GM21360 (cell line): ENCODE data around the gene WDR33.

Source experiments
- ATAC-seq: cut with Tn5 transposase; IDR thresholded peaks from one replicate; pipeline ENCODE4 v1.9.1; 2021; ENCODE audit warnings: mild to moderate bottlenecking, moderate library complexity; ENCODE audit not compliant: unreplicated experiment

WDR33 gene

GRCh38 chr2:127698553-127699355 lies 112.2 kb downstream of the WDR33 start:
- ATAC-seq, result no peak

GRCh38 chr2:127697482-127698180 lies 113.3 kb downstream of the WDR33 start:
- ATAC-seq, result no peak

- no peak for ATAC-seq
These were observed 115.2 kb downstream of the WDR33 start for GRCh38 chr2:127695491-127696472.

GRCh38 chr2:127694986-127695385 lies 116.0 kb downstream of the WDR33 start:
- no peak for ATAC-seq

DNA sequence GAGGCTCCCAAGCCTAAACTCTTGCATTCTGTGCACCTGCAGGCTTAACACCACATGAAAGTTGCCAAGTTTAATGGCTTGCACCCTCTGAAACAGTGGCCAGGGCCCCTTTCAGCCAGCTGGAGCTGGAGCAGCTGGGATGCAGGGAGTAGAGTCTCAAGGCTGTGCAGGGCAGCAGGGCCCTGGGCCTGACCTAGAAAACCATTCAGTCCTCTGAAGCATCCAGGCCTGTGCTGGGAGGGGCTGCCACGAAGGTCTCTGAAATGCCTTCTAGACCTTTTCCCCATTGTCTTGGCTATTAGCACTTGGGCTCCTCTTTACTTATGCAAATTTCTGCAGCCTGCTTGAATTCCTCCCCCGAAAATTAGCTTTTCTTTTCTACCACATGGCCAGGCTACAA lies 120.3 kb downstream of the WDR33 start:
- no peak for ATAC-seq

- ATAC-seq, result no peak
These were observed 122.6 kb downstream of the WDR33 start for GRCh38 chr2:127688405-127688804.

DNA sequence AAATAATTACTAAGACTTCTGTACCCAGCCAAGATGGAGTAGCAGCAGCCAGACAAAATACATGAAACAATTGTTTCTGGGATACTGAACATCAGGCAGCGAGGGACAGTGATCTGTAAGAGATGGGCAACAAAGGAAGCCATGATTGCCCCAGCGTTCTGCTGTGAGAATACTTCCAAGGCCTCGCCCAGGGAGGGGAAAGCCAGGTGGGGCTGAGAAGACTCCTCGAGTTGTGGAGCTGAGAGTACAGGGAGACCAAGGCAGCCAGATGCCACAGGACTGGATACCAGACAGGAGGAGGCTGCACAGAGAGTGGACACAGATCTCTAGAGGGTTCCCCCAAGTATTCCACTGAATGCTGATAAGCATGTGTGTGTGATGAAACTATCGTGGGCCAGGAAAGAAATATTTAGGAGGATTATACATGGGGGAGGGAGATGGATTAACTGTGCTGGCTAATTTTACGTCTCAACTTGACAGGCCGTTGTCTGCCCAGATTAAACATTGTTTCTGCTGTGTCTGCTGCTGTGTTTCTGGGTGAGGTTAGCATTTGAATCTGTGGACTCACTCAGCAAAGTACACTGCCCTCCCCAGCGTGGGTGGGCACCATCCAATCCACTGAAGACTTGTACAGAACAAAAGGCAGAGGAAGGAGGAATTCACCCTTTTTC lies 125.4 kb downstream of the WDR33 start:
- no peak for ATAC-seq

DNA sequence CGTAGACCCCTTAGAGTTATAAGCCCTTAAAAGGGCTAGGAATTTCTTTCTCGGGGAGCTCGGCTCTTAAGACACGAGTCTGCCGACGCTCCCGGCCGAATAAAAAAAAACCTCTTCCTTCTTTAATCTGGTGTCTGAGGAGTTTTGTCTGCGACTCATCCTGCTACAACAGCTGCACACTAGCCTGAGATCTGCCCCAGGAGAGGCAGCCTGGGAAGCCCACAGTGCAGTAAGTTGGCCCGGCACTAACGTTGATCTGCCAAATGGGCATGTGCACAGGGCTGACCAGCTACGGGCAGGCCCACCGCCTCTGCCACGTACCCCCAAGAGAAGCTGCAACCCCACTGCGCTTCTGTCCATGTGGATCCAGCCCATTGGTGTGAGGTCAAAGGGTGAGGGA lies 127.2 kb downstream of the WDR33 start:
- no peak for ATAC-seq

DNA sequence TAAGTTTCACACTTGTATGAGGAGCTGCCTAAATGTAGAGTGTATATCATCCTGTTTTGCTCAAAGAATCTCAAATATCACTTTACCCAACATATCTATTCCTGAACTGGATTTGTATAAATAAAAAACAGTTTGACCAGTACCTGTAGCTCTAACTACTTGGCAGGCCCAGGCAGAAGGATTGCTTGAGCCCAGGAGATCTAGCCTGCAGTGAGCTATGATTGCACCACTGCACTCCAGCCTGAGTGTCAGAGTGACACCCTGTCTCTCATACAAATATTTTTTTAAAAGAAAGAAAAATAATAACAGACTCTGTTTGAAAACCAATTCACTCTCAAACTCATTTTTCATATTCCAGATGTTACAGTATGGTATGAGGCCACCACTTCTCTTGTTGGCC lies 127.9 kb downstream of the WDR33 start:
- ATAC-seq, result no peak

- no peak for ATAC-seq
These were observed 128.8 kb downstream of the WDR33 start for GRCh38 chr2:127681976-127682857.

DNA sequence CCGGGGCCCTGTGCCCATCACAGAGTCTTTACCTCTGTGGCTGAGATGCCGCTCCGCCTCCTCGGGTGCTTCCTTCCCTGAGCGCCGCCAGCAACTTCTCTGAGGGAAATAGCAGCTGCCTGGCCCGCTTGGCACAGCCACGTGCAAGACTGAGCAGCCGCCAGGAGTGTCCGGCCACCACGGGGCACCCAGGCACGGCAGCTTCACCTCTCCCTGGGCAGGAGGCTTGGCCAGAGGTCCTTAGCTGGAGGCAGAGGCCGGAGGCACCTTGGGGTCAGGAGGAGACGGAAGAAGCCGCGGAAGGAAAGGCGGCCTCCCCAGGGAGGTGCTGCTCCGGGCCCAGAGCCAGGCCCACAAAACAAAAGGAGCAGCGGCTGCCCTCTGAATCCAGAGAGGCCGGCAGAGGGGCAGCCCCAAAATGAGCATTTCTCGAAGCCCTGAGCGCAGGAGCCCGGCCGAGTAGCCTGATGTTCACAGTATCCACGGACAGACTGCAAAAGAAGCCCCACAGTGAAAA lies 129.6 kb downstream of the WDR33 start:
- no peak for ATAC-seq

DNA sequence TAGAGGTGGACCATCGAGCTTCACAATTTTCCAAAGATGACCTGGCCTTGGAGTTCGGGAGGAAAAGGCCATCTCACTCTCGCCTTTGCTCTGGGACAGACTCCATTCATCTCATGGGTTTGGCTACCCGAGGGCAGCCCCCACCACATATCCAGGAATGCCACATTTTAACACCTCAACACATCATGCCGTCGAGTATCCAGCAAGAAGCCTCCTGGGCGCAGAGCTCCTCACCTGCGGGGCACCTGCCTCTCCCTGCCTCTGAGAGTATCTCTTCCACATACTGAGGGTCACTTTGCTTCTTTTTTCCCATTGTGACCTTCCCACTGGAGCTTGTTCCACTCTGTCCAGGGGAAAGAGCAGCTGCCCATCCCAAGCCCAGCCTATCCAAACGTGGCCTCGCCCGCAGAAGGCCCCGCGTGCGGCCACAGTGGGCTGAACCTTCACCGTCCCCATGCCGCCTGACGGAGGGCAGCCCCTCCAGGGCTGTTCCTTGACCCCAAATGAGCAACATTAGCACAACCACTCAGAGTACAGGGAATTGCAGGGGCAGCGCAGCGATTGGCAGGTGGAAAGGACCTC lies 130.2 kb downstream of the WDR33 start:
- no peak for ATAC-seq

- ATAC-seq, result no peak
These were observed 131.2 kb downstream of the WDR33 start for GRCh38 chr2:127679680-127680361.

- ATAC-seq, result no peak
These were observed 132.0 kb downstream of the WDR33 start for GRCh38 chr2:127678991-127679390.

GRCh38 chr2:127678531-127678930 lies 132.4 kb downstream of the WDR33 start:
- no peak for ATAC-seq

- ATAC-seq, result no peak
These were observed 134.1 kb downstream of the WDR33 start for GRCh38 chr2:127676906-127677305.

DNA sequence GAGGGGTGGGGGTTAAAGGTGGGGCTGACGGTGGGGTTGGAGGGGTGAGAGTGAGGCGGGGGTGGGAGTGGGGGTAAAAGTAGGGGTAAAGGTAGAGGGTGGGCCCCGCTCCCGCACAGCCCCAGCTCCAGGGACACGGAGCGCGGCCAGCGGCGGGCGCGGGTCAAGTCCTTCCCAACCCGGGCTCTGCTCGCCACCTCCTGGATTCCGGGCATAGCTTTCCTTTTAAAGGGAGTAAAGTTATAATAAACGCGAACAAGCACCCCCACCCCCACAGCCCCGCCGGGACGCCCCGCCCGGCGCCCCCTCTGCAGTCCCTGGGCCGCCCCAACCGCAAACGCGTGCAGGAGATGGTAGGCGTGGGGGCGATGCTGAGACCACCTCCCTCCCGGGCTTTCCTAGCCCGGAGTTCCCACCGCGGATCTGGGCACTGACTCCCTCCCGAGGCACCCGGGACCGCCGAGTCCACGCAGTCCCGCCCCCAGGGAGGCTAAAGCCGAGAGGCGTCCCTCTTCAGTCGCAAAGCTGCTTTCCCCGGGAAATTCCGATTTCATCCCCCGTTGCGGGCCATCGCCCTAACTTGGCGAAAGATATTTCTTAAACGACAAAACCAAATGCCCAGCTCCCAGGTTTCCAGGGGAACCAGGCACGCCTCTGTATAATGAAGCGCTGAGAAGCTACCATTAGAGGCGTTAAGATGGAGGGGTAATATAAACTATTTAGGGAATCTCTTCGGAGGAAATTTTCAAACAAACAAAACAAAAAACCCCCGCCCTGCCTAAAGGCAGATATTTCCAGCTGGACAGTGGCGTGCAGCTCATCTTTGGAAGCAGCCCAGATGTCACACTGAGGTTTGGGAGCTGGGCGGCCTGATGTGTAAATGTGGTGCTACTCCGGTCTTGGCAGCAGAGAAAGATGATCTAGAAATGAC lies 135.4 kb downstream of the WDR33 start, which contains the start of gene LIMS2:
Gene LIMS2, minus strand, starts transcription at position 200 of the 931 bp plus-strand sequence. CDS start 506 bp downstream, outside the sequence.
- ATAC-seq, result no peak
